Right lobe of liver (tissue), 6 donors: Measurements from ENCODE around the gene PTPRN2. TPM values are rescaled to one million over a fixed set of nuclear protein-coding genes. Genes with fewer than 3 reads are reported as not detected.

ENCODE experiments used
- ATAC-seq, 4 donors: fragments of 200-7000 bp; cut with Tn5 transposase; one replicate each; pipeline ENCODE4 v1.9.1; 2020; ENCODE audit warnings: mild to moderate bottlenecking in 4 of 4, moderate library complexity in 4 of 4
- DNase-seq, 3 donors: peaks; one replicate each; pipeline ENCODE4 v3.0.0-alpha.2; 2020
- H3K27ac ChIP-seq, 3 donors: fragments of 200-600 bp; one replicate each; pipeline ENCODE4 v1.8.0; 2022
- H3K27me3 ChIP-seq, 2 donors: fragments of 200-600 bp; one replicate each; pipeline ENCODE4 v1.8.0; 2022
- H3K36me3 ChIP-seq, 4 donors: fragments of 200-600 bp; sonication (generic) in 1 of 4; one replicate each; pipeline versions ENCODE4 v1.5.1 to v1.8.0; 2017 to 2022; ENCODE audit warnings: control low read depth in 1 of 4
- H3K4me1 ChIP-seq, 4 donors: fragments of 200-600 bp; sonication (generic) in 1 of 4; one replicate each; pipeline versions ENCODE4 v1.5.1 to v1.8.0; 2017 to 2022; ENCODE audit warnings: control low read depth in 1 of 4
- H3K4me3 ChIP-seq, 3 donors: fragments of 200-600 bp; one replicate each; pipeline ENCODE4 v1.8.0; 2022
- H3K9me3 ChIP-seq, 4 donors: fragments of 200-600 bp; sonication (generic) in 1 of 4; one replicate each; pipeline versions ENCODE4 v1.5.1 to v1.8.0; 2017 to 2022; ENCODE audit warnings: control low read depth in 1 of 4
- POLR2A ChIP-seq: fragments of 450-650 bp; IDR thresholded peaks from one replicate; pipeline ENCODE4 v1.6.1; 2017; ENCODE audit warnings: antibody characterized with exemption, mild to moderate bottlenecking
- WGBS: methylation state at CpG from one replicate; pipeline ENCODE4 v1.1.6; 2018; ENCODE audit warnings: low coverage, low lambda C conversion rate; ENCODE audit not compliant: insufficient coverage; ENCODE audit errors: missing lambda C conversion rate; 5-methylcytosine and 5-hydroxymethylcytosine counted together
- intact Hi-C, 2 donors: fragments of 100-400 bp; cut with DNase I; formaldehyde crosslinking; loops; one replicate each; pipeline versions ENCODE4 v1.11.2 to v1.14.1; 2022
- total RNA-seq, 6 experiments: library from RNA; depleted of rRNA in 2 of 6; stranded (reverse); fragments of >200 nt in 2 of 6; fragmentation: NEBNext Ultra II Directional in 3 of 6; extraction: Animal tissue kit (Norgen Biotek cat#: 25700) in 3 of 6; gene quantifications; one replicate each; pipeline versions ENCODE4 v1.1.0 to v1.2.4, GENCODE V29; 2016 to 2023
- TF ChIP-seq, protein P1 (sequence below), 4 donors: fragments of 200-600 bp in 3 of 4; fragments of 450-650 bp in 1 of 4; IDR thresholded peaks; one replicate each; pipeline versions ENCODE4 v1.5.1 to v1.8.0; 2016 to 2022; ENCODE audit warnings: antibody characterized with exemption in 4 of 4, mild to moderate bottlenecking in 2 of 4
- donor health status: DM: no; HTN: yes; CAD: no.
- donor health status: DM: no; HTN: no; CAD: no.
- donor health status: DM: no; HTN: no; CAD: no.
- donor health status: DM: no; HTN: yes; CAD: no.
- donor health status: DM: no; HTN: yes; CAD: no.

The PTPRN2 gene
- total RNA-seq, 6 experiments from 2014 or later, result 0.15 to 0.87 (median 0.67) TPM

DNA sequence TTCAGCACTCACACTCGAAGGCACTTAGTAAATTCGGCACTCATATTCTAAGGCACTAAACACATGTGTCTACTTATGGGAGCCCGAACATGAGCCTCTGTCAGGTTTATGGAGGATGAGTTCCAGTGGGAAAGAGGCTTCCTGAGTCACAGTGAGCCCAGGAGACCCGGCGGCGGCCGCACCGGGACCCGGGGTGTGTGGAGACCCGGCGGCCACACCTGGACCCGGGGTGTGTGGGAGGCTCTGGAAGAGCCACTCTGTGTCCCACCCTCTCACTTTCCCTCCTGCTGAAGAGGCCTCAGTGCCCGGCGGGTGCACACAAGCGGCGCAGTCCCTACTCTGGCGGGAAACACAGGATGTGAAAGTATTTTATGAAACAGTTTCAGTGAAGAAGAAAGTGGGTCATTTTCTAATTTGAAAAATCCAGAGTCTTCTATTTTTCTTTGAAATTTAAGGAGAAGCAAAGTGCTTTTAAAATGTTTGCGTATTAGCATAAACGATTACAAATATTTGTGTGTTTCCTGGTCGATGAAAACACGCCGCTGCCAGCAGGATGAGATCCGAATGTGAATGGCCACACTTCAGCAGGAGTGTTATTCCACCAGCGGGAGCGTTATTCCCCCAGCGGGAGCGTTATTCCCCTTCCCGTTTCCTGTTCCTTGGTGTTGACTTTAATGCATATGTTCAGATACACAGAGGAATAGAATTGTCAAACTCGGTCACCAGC, 625.7 kb downstream of the PTPRN2 start:
- DNase-seq (peak in 1 of 3 donors; percentile 24), ATAC-seq (no peak)
- intact Hi-C loops, result no loop called here
- Histone ChIP-seq H3K9me3 (no peaks in the 10 kb centered on the region), H3K27me3 (no peaks in the 10 kb centered on the region), H3K4me3 (no peak overlapping the region), H3K27ac (no peak overlapping the region), H3K4me1 (no peaks in the 10 kb centered on the region), H3K36me3 (no peaks in the 10 kb centered on the region)
- TF ChIP-seq POLR2A, result no peak
- TF ChIP-seq, protein P1, sequence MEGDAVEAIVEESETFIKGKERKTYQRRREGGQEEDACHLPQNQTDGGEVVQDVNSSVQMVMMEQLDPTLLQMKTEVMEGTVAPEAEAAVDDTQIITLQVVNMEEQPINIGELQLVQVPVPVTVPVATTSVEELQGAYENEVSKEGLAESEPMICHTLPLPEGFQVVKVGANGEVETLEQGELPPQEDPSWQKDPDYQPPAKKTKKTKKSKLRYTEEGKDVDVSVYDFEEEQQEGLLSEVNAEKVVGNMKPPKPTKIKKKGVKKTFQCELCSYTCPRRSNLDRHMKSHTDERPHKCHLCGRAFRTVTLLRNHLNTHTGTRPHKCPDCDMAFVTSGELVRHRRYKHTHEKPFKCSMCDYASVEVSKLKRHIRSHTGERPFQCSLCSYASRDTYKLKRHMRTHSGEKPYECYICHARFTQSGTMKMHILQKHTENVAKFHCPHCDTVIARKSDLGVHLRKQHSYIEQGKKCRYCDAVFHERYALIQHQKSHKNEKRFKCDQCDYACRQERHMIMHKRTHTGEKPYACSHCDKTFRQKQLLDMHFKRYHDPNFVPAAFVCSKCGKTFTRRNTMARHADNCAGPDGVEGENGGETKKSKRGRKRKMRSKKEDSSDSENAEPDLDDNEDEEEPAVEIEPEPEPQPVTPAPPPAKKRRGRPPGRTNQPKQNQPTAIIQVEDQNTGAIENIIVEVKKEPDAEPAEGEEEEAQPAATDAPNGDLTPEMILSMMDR (IDR thresholded peaks at IDR 0.05), result no peak
- WGBS, result 20% methylated on average over 29 of the region's 29 CpGs

DNA sequence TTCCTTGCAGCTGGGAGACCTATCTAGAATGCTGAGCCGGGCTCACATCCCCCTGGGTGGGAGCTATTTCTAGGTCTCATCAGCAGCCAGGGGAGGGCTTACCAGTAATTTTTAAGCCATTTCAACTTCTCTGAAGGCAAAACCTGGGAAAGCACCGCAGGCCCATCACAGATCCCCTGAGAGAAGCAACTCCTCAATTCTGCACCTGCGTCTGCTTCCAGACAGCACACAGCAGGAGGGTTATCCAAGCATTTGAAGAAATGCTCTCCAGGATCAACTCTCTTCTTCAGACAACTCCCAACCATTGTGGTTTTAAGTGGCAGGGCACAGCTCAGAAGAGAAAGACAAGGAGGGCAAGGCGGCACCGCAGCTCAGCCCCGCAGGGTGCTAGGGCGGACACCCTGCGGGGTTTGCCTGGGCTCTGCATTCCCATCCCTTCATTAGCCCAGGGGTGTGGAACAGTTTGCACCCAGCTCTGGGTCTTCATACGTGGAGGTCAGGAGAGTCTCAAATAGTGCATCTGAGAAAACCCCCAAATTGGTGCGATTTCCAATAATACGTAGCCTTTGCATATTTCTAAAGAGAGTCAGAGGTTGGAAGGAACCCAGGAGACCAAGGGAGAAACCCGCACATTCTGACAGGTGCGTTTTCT, 632.1 kb downstream of the PTPRN2 start:
- Histone ChIP-seq H3K4me1 (no peaks in the 10 kb centered on the region), H3K36me3 (no peaks in the 10 kb centered on the region), H3K27ac (no peak overlapping the region), H3K4me3 (no peak overlapping the region), H3K27me3 (no peaks in the 10 kb centered on the region), H3K9me3 (no peaks in the 10 kb centered on the region)
- TF ChIP-seq, protein P1 (IDR thresholded peaks at IDR 0.05), result no peak
- TF ChIP-seq POLR2A, result no peak
- intact Hi-C loops, result no loop called here
- ATAC-seq, result no peak
- WGBS, result 39% methylated on average over 8 of the region's 13 CpGs
- DNase-seq, result no peak

DNA sequence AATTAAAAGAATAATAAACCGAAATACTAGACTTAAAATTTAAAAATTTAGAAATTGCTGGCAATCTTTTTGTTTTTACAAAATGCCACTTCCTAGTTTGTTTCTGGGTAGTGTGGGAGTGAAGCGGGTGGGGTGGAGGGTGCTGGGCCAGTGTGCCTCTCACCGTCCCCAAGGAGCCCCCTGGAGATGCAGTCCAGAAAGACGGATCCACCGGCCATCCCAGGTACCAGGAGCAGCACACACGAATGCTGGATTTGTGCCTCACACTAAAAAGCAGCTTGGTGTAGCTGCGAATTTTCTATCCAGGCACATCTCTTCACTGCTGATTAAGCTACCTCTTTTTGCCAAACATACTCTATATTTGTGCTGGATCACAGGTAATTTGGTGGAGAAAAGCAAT, 632.7 kb downstream of the PTPRN2 start:
- intact Hi-C loops, result no loop called here
- Histone ChIP-seq H3K36me3 (no peaks in the 10 kb centered on the region), H3K9me3 (no peaks in the 10 kb centered on the region), H3K4me1 (no peaks in the 10 kb centered on the region), H3K27me3 (no peaks in the 10 kb centered on the region), H3K4me3 (no peak overlapping the region), H3K27ac (no peak overlapping the region)
- no peak for ATAC-seq
- no peak for TF ChIP-seq POLR2A
- TF ChIP-seq, protein P1 (IDR thresholded peaks at IDR 0.05), result no peak
- 53% methylated on average over 4 of the region's 7 CpGs for WGBS
- DNase-seq, result no peak

DNA sequence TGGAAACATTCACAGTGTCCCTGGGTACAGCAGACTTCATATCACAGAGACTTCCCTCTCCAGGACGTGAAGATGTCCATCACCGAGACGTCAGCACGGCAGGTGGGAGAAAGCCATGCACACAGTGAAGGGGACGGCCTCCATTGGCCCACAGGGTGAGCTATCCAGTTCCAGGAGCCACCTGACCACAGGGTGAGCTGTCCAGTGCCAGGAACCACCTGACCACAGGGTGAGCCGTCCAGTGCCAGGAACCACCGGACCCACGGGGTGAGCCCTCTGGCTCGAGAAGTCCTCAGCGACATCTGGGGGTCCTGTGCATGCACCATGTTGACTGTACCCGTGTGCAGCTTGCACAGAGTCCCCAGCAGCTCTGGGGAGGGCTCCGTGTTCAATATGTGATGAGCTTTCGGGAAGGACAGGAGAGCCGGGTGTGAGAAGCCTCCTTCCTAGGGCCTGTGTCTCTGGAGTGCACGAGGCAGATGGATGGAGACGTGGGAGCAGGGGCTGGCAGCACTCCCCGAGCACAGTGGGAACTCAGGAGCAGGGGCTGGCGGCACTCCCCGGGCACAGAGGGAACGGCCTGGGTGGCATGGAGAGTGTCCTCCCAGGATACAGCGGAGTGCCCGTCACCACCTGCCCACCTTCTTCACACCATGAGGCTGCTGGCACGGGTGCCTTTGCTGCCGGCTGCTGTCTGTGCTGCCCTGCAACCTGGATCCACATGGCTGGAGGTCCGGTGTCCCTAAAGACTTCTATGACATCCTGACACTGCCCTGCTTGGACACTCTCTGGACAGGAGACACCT, 634.6 kb downstream of the PTPRN2 start:
- WGBS, result 48% methylated on average over 5 of the region's 25 CpGs
- Histone ChIP-seq H3K9me3 (no peaks in the 10 kb centered on the region), H3K4me1 (no peaks in the 10 kb centered on the region), H3K27me3 (no peaks in the 10 kb centered on the region), H3K27ac (no peak overlapping the region), H3K36me3 (no peaks in the 10 kb centered on the region), H3K4me3 (no peak overlapping the region)
- ATAC-seq (no peak), DNase-seq (no peak)
- intact Hi-C loops, result no loop called here
- TF ChIP-seq POLR2A, result no peak
- TF ChIP-seq, protein P1 (IDR thresholded peaks at IDR 0.05), result no peak
